ENCODE data around the gene PPM1H.
"Not testable (repeated sequence)": the region's sequence is repeated elsewhere in the genome, so short reads cannot be mapped to it uniquely, and the experiment has no call there.

PPM1H gene

DNA sequence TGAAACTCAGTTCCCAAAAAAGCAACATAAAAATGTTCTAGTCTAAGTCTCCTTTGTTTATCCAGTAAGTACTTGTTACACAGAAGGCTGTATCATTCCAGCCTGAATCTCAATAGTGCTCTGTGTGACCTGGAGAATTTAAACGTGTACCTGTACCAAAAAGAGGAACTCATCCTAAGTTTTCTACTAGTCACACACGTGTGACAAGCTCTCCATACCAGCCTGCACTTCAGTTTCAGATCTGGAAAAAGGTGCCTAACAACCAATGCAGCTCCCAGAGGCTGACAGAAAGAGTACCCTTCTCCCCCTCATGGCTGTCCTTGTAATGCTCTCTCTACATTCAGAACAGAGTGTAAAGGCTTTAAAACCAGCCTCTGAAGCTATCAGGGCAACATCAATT lies 27.4 kb downstream of the PPM1H start:
- no peak for DNase-seq

DNA sequence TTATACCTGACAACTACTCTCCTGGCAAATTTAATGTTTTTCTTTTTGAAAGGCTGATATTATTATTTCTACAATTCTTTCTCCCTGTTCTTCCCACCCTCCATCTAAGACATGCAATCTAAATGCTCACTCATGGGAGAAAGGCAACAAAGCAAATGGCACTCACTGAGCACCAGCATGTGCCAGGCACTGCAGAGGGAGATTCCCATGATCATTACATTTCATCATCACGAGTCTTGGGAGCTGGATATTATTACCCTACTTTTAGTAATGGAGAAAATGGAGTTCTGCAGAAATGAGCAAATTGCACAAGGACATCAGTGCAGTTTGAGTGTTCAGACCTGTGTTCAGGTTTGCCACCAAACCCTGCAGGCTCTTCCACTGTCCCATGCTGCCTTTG lies 27.9 kb downstream of the PPM1H start:
- DNase-seq: no peak

DNA sequence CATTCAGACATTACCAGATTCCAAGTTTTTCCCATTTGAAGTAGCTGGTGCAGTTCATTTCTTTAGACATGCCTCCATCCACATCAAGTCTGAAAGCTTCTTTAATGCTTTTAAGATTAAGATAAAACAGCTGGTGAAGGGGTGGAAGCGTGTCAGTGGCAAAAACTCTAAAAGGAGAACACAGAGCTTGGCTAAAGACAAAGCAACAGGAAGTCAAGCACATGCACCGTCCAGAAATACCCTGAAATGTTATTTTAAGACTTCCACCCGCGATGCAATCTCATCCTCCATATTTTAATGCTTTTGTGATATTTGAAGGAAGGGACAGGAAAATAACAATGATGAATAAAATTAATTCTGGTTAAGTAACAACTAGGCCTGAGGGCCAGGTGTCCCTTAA lies 31.8 kb downstream of the PPM1H start:
- DNase-seq: no peak

DNA sequence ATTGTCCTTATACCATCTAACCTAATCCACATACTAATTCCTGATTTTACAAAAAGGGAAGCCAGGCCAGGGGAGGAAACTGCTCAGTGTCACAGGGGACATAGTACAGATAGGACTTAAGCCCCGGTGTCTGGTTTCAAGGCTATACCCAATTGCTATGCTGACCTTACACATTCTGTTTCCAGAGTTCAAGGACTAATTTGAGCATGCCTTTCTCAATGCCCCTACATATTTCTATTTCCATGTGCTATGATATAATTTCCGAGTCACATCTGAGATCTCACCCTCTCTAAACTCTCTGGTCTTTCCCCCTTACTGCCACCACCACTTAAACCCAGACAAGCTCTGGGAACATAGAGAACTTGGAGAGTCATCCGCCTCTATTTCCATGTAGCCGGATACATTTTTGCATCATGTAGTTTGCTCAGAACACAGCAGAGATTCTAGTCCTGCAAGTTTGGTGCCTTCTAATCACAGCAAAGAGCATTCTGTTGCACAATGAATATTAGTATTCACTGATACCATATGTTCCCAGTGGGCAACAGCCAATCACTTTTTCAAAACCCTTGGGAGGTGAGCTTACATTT lies 34.2 kb downstream of the PPM1H start:
- DNase-seq: no peak

DNA sequence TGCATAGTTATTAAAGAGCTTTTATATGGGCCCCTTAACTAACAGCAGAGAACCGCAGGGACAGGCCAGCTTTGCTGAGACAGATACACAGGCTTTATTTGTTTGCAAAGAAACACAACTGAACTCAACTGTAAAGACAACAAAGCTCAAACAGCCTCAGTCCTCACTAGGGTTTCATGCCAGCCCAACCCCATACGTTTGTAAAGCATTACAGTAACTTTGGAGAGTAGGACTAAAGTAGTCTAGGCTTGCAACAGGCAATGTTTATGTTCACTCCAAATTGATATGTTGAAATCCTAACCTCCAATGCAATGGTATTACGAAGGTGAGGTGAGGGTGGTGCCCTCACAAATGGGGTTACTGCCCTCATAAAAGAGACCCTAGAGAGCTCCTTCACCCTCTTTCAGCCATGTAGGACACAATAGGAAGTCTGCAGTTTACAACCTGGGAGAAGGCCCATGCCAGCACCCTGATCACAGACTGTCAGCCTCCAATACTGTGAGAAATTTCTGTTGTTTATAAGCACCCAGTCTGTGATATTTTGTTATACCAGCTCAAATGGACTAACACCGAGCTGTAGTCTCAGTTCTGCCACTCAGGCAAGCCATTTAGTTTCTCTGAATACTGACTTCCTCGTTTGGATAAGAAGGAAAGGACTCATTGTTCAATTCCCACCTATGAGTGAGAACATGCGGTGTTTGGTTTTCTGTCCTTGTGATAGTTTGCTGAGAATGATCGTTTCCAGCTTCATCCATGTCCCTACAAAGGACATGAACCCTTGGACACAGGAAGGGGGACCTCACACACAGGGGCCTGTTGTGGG lies 35.2 kb downstream of the PPM1H start:
- DNase-seq: no peak

DNA sequence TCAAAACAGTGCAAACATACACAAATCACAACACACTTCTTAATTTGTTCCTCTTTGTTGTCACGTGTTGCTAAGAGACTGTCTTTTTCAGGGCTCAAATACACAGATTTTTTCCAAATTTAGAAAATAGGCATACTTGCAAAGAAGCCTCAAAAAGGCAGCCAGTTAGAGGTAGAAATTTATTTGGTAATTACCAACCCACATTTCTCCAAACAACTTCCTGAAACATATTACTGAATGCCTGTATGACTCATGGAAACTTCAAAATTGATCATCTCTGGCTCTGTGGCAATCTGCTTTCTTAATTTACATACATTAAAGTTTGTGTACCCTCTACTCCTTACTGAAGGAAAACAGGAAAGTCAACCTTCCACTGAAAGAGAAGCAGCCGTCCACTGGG lies 36.4 kb downstream of the PPM1H start:
- no peak for DNase-seq

DNA sequence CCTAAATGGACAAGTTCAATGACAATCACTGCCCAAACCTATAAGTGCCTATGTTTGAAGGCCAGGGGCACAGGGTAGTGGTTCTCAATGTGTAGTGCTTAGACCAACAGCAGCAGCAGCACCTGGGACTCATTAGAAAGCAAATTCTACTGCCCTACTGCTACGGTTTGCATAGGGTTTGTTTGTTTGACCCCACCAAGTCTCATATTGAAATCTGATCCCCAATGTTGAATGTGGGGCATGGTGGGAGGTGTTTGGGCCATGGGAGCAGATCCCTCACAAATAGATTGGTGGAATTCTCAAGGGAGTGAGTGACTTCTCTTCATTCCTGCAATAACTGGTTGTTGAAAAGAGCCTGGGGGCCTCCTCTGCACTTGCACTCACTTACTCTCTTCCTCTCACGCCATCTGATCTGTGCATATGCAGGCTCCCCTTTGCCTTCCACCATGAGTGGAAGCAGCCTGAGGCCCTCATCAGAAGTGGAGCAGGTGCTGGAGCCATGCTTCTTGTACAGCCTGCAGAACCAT lies 39.5 kb downstream of the PPM1H start:
- no peak for DNase-seq

DNA sequence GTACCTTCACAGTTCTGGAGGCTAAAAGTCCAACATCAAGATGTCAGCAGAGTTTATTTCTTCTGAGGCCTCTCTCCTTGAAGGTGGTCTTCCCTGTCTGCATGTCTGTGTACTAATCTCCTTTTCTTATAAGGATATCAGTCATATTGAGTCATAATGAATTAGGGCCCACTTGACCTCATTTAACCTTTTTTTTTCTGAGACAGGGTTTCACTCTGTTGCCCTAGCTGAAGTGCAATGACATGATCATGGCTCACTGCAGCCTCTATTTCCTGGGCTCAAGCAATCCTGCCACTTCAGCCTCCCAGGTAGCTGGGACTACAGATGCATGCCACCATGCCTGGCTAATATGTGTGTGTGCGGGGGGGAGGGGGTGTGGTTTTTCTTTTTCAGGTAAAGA lies 41.7 kb downstream of the PPM1H start:
- DNase-seq: no peak

DNA sequence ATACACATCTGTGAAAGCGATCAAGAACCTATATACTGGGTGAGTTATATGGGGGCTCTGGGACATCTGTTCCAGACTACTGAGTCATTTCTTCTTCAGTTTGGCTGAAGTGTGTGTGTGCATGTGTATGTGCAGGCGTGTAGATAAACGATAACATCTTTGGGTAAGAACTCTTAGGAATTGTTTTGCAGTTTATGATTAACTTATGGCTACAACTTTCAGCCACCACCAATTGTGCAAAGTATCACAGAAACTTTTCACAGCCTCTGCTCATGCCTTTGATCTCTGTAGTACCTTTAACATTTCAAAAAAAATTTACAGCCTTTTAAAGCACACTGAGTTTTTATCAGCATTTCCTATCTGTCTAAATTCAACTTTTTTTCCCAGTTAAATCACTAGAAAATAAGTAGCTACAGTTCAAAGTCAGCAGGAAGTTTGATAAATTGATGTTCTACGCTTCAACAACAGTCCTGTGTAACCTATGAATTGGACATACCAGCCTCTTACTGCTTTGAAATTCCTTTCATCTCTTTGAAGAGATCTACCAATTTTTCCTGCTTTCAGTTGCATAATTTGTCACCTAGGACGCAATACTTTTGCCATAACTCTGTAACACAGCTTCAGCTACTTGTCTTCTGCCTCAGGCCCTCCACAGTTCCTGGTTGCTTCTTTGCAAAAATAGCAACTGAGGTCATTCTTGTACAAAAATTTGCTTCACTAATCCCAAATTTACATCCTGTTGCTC lies 43.0 kb downstream of the PPM1H start:
- no peak for DNase-seq

DNA sequence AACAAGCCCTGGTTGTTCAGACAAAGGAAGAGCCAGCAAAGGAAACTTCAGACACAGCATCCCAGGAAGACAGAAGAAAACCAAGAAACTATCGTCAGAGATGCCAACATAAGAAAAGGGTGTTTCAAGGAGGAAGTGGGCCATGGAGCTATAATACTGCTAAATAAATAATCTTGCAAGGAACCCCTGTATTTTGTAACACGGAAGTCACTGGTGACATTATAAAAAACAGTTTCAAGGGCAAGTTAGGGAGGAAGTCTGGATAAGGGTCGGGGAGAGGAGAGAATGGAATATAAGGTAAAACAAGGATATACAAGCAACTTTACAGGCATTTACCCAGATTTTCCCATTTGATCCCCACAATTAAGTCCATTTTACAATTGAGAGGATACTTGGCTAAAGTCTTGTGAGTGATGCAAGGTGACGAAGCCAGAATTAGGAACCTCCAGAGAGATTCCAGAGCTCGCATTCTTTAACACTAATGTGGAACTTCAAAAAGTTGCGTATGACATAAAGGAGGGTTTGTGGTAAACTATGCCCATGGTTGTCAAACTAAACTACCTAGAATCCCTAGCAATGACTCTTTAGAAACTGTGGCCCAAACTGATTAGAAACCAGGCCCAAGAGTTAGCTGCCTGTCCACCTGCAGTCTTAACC lies 46.4 kb downstream of the PPM1H start:
- DNase-seq: no peak

DNA sequence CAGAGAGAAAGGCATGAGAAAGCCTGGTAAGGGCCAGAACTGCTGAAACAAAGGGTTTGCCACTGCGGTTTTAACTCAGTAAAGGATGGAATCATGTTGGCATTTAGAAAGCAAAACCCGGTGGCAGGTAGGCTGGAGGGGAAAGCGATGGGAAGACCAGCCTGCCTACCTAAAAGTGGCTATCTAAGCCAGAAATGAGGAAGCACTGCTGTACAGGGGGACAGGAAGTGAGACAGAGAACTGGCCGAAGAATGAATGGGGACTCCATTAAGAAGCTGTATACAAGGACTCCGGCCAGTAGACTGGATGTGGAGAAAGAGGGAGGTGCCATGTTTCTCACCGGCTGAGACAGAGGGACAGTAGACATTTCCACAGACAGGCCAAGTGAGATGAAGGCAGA lies 48.2 kb downstream of the PPM1H start:
- DNase-seq: no peak

DNA sequence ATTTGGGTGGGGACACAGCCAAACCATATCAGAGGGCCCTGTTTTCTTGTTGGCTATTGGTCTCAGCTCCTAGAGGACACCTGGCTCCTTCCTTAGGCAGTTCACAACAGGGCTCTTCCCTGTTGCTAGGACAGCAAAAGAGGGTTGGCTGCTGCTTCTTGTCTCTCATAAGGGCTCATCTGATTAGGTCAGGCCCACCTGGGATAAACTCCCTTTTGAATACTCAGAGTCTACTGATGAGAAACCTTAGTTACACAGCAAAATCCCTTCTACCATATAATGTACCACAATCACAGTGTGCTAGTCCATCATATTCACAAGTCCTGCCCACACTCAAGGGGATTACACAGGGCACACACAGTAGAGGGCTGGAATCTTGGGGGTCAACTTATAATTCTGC lies 49.7 kb downstream of the PPM1H start:
- DNase-seq: no peak

DNA sequence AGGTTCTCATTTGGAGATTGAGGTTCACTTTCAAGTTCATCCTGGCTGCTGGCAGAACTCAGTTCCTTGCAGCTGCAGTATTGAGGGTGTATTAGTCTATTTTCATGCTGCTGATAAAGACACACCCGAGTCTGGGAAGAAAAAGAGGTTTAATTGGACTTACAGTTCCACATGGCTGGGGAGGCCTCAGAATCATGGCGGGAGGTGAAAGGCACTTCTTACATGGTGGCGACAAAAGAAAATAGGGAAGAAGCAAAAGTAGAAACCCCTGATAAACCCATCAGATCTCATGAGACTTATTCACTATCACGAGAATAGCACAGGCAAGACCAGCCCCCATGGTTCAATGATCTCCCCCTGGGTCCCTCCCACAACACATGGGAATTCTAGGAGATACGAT lies 50.1 kb downstream of the PPM1H start:
- not testable (repeated sequence) for DNase-seq

DNA sequence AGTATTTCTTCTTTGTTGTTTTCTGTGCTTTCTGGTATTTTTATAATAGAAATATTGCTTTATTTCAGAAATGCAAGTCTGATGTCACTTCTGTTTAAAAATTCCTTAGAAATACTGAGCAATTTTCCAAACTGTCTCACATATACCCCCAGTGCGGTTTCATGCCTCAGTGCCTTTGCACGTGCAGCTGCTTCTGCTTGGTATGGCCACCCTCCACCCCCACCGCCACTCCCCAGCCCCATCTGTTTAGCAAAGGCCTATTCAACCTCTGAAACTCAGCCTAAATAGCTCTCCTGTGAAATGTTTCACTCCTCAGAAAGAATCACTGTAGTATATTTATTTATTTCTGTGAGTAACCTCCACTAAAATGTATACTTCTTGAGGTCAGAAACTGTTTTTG lies 52.3 kb downstream of the PPM1H start:
- DNase-seq: no peak

DNA sequence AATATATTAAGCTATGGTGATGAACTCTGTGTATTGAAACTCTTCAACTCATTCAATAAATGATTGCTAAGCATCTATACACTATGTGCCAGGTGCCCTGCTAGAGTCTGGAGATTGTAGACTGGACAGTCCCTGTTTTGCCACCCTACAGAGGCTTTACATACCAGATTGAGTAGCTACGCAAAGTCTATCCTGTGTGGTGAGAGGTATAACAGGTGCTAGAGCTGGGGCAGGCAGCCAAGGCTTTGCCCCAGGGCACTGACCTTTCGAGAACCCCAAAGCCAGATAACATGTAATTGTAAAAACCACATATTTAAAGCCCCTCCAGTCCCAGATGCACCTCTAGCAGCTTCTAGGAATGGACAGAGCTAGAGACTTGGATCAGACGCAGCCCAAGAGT lies 52.8 kb downstream of the PPM1H start:
- DNase-seq: no peak

DNA sequence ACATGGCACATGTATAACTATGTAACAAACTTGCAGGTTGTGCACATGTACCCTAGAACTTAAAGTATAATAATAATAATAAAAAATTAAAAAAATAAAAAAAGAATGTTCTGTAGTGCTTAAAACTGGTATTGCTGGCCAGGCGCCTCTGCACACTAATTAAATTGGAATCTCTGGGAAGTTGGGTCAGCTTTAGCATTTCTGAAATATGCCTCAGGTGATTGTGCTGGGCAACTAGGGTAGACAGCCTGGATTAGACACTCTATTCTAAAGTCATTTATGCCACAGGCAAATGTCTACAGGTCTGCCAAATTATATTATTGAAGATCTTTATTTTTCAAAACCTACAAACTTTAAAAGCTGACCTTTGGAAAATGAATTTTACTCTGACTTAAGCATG lies 55.3 kb downstream of the PPM1H start:
- no peak for DNase-seq

DNA sequence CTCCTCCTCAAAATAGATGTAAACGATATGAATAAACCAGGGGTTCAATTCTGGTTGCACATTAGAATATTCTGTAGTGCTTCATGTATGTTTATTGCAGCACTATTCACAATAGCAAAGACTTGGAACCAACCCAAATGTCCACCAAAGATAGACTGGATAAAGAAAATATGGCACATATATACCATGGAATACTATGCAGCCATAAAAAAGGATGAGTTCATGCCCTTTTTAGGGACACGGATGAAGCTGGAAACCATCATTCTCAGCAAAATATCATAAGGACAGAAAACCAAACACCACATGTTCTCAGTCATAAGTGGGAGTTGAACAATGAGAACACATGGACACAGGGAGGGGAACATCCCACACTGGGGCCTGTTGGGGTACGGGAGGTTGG lies 55.7 kb downstream of the PPM1H start:
- DNase-seq: not testable (repeated sequence)

DNA sequence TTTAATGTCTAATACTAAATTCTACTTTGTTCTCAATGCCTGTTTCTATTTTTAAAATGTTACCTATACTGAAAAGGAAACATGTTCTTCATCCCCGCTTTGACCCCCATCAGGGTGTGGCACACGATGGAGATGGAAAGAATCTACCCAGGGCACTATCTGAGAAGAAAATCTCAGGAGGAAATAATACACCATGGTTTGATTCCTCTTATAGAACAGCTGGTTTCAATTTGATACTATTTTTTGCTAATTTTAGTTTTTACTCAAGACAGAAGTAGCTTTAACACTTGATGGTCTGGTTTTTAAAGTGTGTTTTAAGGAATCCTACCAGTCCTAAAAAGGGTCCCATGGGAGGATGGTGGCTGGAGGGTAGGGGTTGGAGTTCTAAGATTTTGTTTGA lies 56.7 kb downstream of the PPM1H start:
- DNase-seq: no peak

DNA sequence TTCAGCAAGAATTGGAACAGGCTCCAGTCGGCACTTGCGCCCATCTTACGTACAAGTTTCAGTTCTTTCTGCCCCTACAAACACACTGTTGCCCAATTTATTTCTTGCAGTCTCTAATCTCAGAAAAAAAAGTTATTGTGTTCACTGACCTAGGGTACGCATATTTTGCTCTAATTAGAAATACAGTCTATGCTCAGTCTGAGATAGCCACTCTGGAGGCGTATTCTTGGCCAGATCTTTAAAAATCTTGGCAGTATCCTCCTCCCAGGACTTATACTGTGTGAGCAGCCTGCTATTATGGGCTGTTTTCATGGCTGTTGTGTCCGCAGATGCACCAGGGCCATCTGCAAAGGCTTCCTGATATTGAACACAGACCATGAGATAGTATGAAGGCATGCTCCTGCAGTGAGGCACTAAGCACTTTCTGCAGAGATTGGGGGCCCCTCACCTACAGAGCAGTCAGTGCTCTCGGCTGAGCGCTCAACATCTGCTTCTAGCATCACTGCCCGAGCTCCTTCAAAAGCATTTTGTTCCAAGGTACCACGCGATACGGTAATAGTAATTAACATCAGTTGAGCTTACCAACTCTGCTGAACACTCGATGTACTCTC lies 57.9 kb downstream of the PPM1H start:
- DNase-seq: no peak

DNA sequence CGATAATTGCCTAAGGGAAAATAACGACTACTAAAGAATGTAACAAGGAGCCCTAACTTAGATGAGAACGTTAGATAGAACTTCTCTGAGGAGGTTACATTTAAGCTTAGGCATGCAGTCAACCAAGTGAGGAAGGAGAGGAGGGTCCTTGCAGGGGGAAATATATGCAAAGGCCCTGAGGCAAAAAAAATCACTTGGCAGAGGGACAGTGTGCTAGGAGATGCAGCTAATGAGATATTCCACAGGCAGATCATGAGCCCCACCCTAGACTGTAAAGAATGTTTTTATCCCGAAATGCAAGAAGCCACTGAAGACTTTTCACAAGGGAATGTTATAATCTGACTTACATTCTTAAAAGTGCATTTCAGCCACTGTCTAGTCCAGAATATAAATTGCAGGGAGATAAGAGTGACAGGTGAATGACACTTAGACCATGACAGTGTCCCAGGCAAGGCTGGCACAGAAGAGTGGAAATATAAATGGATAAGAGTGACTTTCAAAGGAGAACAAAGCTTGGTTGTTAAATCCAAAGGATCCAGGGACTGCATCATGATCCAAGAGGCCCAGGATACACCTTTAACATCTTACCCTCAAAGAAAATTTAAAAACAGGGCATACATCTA lies 61.0 kb downstream of the PPM1H start:
- no peak for DNase-seq

DNA sequence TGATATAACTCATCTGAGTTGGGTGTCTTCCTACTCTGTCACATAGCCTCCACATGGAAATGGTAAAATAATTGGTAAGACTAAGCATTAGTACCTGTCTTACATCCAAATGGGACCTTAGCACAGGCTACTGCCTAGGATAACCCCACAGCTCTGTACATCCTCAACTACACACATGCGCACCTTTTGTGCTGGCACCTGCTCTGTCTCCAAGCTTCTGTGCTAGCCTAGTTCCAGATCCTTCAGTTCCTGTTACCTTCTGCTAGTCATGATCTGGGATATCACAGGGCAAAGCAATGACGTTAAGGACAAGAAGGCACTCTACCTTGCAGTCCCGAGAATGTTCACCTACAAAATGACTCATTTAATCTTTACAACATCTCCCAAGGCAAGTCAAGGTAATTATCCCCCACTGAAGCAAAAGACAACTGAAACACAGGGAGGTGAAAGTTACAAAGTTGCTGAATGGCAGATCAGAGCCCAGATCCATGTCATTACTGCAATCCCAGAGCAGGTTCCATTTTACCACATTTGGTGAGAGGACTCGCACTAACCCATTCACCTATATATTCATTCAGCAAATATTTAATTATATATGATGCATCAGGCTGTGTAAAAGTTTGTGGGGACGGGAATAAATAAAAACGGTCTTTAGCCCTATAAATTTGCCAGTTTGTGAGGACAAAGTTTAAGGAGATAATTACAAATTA lies 61.7 kb downstream of the PPM1H start:
- DNase-seq: no peak

DNA sequence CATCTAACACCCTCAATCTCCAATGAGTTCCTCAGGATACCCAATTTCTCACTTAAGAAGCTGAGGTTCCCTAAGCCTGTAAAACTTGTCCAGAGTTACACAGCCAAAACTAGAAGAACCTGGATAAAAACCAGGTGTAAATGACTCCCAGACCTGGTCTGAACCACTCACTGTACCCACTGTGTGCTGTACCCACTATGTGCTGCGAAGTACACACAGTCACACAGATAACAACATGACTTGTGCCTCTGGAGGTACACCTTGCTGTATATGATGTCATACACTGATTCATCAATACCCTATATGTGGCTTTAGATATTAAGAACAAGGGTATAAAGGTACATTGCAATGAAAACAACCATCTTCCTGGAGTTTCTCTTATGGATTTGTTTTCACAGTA lies 66.1 kb downstream of the PPM1H start:
- no peak for DNase-seq

Data from CD4-positive, alpha-beta T cell treated with Interleukin-1 beta for 1 hour (primary cell).